Keratinocyte (primary cell): ENCODE results near the gene AOAH. TPM values are rescaled to one million over a fixed set of nuclear protein-coding genes. Genes with fewer than 3 reads are reported as not detected.

Experiments used
- DNase-seq: peaks from one replicate; pipeline ENCODE4 v3.0.0-alpha.2; 2011; ENCODE audit warnings: low read depth, missing footprints, low spot score
- FAIRE-seq: peaks from 2 replicates; lab custom pipeline; 2011; peaks lifted over from hg19 to GRCh38; lab: Jason Lieb, UNC
- H2AFZ ChIP-seq: 2 replicates; pipeline ENCODE4 v1.6.0; 2012; ENCODE audit warnings: low read length, control low read depth, inconsistent platforms; ENCODE audit not compliant: control insufficient read depth
- H3K27ac ChIP-seq: 2 replicates; pipeline ENCODE4 v1.5.1; 2011; ENCODE audit warnings: low read length; ENCODE audit not compliant: control insufficient read depth, insufficient read depth
- H3K27me3 ChIP-seq: 3 replicates; pipeline ENCODE4 v1.6.0; 2011; ENCODE audit warnings: low read length; ENCODE audit not compliant: control insufficient read depth, insufficient read depth; ENCODE audit errors: extremely low read depth
- H3K36me3 ChIP-seq, 2 experiments: 2 replicates in 1 of 2; 3 replicates in 1 of 2; pipeline ENCODE4 v1.5.1; 2011; ENCODE audit warnings: low read length in 2 of 2, mild to moderate bottlenecking in 1 of 2; ENCODE audit not compliant: control insufficient read depth in 2 of 2, insufficient read depth in 2 of 2; ENCODE audit errors: extremely low read depth in 1 of 2
- H3K4me1 ChIP-seq: 3 replicates; pipeline ENCODE4 v1.5.1; 2011; ENCODE audit warnings: low read length; ENCODE audit not compliant: control insufficient read depth, insufficient read depth; ENCODE audit errors: extremely low read depth
- H3K4me2 ChIP-seq: 3 replicates; pipeline ENCODE4 v1.6.0; 2011; ENCODE audit warnings: low read depth, low read length; ENCODE audit not compliant: control insufficient read depth, insufficient read depth; ENCODE audit errors: extremely low read depth
- H3K4me3 ChIP-seq, 3 experiments: fragments of 200-600 bp in 1 of 3; sonication (generic) in 1 of 3; 2 replicates in 2 of 3; 3 replicates in 1 of 3; pipeline ENCODE4 v1.5.1; 2011 to 2016; ENCODE audit warnings: low read length in 3 of 3, mild to moderate bottlenecking in 3 of 3, control low read depth in 2 of 3, inconsistent platforms in 1 of 3, low read depth in 1 of 3, mixed read lengths in 1 of 3, mixed run types in 1 of 3, moderate library complexity in 1 of 3; ENCODE audit not compliant: control insufficient read depth in 2 of 3, insufficient read depth in 2 of 3; ENCODE audit errors: extremely low read depth in 1 of 3
- H3K79me2 ChIP-seq: 2 replicates; pipeline ENCODE4 v1.6.0; 2012; ENCODE audit warnings: low read length; ENCODE audit not compliant: control insufficient read depth, insufficient read depth
- H3K9ac ChIP-seq: 3 replicates; pipeline ENCODE4 v1.6.0; 2011; ENCODE audit warnings: low read length; ENCODE audit not compliant: control insufficient read depth, insufficient read depth; ENCODE audit errors: extremely low read depth
- H3K9me1 ChIP-seq: 3 replicates; pipeline ENCODE4 v1.6.0; 2011; ENCODE audit warnings: low read length; ENCODE audit not compliant: control insufficient read depth, insufficient read depth; ENCODE audit errors: extremely low read depth
- H3K9me3 ChIP-seq: 2 replicates; pipeline ENCODE4 v1.5.1; 2012; ENCODE audit warnings: low read depth, low read length; ENCODE audit not compliant: control insufficient read depth
- H4K20me1 ChIP-seq: 3 replicates; pipeline ENCODE4 v1.6.0; 2011; ENCODE audit warnings: low read length; ENCODE audit not compliant: control insufficient read depth, insufficient read depth; ENCODE audit errors: extremely low read depth
- EZH2 ChIP-seq: IDR thresholded peaks from one replicate; pipeline ENCODE4 v1.6.1; 2012; ENCODE audit warnings: inconsistent platforms, mild to moderate bottlenecking, low read length, moderate library complexity
- dilution Hi-C: fragments of 300-500 bp; cut with MboI; formaldehyde crosslinking; loops from one replicate; pipeline ENCODE4 v1.7.0; 2020; ENCODE audit warnings: low sequenced_read_pairs; ENCODE audit not compliant: extremely low pct_ligation_motif_present
- polyA plus RNA-seq, 5 experiments: library from polyadenylated mRNA; depleted of rRNA in 3 of 5; stranded (reverse) in 3 of 5; stranded (forward) in 1 of 5; unstranded in 1 of 5; fragments of >200 nt; gene quantifications; 1 replicate in 1 of 5; 2 replicates in 3 of 5; 3 replicates in 1 of 5; pipeline versions ENCODE4 v1.2.1 to v1.2.3, GENCODE V29; 2011 to 2012; ENCODE audit warnings: missing spikeins in 2 of 5, low read depth in 1 of 5, low replicate concordance in 1 of 5
- TF ChIP-seq, protein P1 (sequence below), 3 experiments: IDR thresholded peaks in 1 of 3; conservative IDR thresholded peaks in 1 of 3; optimal IDR thresholded peaks in 1 of 3; 2 replicates in 2 of 3; 3 replicates in 1 of 3; pipeline versions ENCODE3 to v1.5.1; 2011; ENCODE audit warnings: low read length in 3 of 3, mild to moderate bottlenecking in 3 of 3, moderate library complexity in 2 of 3, control low read depth in 1 of 3, inconsistent platforms in 1 of 3; ENCODE audit not compliant: insufficient read depth in 2 of 3; ENCODE audit errors: extremely low read depth in 1 of 3

Gene AOAH
- polyA plus RNA-seq, 1 donor (not counting 4 experiments of a cell fraction or from before 2014, with no cell fraction given): 0.43 TPM

- Histone ChIP-seq H3K4me3 (no peak overlapping the region), H3K4me1 (peaks cover 18% of the 10 kb centered on the region), H3K9me1 (no peaks in the 10 kb centered on the region), H3K79me2 (no peaks in the 10 kb centered on the region), H3K27me3 (no peaks in the 10 kb centered on the region), H3K27ac (no peak overlapping the region), H3K4me2 (peak overlapping the region; percentile 9), H3K9ac (no peak overlapping the region), H2AFZ (no peak overlapping the region), H4K20me1 (no peaks in the 10 kb centered on the region), H3K9me3 (no peaks in the 10 kb centered on the region), H3K36me3 (no peaks in the 10 kb centered on the region)
- no peak for TF ChIP-seq EZH2
- TF ChIP-seq, protein P1, sequence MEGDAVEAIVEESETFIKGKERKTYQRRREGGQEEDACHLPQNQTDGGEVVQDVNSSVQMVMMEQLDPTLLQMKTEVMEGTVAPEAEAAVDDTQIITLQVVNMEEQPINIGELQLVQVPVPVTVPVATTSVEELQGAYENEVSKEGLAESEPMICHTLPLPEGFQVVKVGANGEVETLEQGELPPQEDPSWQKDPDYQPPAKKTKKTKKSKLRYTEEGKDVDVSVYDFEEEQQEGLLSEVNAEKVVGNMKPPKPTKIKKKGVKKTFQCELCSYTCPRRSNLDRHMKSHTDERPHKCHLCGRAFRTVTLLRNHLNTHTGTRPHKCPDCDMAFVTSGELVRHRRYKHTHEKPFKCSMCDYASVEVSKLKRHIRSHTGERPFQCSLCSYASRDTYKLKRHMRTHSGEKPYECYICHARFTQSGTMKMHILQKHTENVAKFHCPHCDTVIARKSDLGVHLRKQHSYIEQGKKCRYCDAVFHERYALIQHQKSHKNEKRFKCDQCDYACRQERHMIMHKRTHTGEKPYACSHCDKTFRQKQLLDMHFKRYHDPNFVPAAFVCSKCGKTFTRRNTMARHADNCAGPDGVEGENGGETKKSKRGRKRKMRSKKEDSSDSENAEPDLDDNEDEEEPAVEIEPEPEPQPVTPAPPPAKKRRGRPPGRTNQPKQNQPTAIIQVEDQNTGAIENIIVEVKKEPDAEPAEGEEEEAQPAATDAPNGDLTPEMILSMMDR (optimal IDR thresholded peaks at IDR 0.05 in 1 of 3, IDR thresholded peaks at IDR 0.05 in 1 of 3, conservative IDR thresholded peaks at IDR 0.05 in 1 of 3; ENCODE audit: extremely low read depth in 1 of 3, insufficient read depth in 2 of 3, low read length in 3 of 3): no peak
- FAIRE-seq (no peak), DNase-seq (no peak)
- dilution Hi-C loops: no loop called here
These were observed 201.8 kb downstream of the AOAH start for GRCh38 chr7:36522453-36523007.

DNA sequence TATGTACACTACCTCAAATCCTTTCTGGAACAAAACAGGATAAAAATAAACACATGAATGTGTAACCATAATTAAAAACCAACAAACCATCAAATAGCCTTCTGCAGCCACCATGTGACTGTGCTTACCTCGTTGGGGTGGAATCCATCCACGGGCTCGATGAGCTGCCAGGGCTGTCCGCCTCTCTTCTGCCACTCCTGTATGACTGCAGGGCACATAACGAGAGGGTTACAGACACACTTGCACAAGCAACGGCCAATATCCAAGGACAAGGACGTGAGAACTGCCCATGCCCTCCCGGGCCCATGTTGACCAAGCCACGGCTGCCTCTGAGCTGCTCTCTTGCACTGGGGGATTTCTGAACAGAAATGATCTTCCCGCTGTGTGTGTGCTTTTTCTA is 202.4 kb downstream of the AOAH start:
- Histone ChIP-seq H3K9me1 (no peaks in the 10 kb centered on the region), H2AFZ (no peak overlapping the region), H3K27ac (no peak overlapping the region), H3K79me2 (no peaks in the 10 kb centered on the region), H3K9ac (no peak overlapping the region), H4K20me1 (no peaks in the 10 kb centered on the region), H3K4me3 (no peak overlapping the region), H3K9me3 (no peaks in the 10 kb centered on the region), H3K4me2 (no peak overlapping the region), H3K36me3 (no peaks in the 10 kb centered on the region), H3K27me3 (no peaks in the 10 kb centered on the region), H3K4me1 (peaks cover 13% of the 10 kb centered on the region)
- dilution Hi-C loops: no loop called here
- TF ChIP-seq, protein P1 (optimal IDR thresholded peaks at IDR 0.05 in 1 of 3, IDR thresholded peaks at IDR 0.05 in 1 of 3, conservative IDR thresholded peaks at IDR 0.05 in 1 of 3; ENCODE audit: extremely low read depth in 1 of 3, insufficient read depth in 2 of 3, low read length in 3 of 3): no peak
- no peak for TF ChIP-seq EZH2
- no peak for DNase-seq
- FAIRE-seq: no peak
